ENCODE results near the gene ORC5.

The ORC5 gene

GRCh38 chr7:104124469-104124868, 83.3 kb downstream of the ORC5 start:
- DNase-seq: no peak

DNA sequence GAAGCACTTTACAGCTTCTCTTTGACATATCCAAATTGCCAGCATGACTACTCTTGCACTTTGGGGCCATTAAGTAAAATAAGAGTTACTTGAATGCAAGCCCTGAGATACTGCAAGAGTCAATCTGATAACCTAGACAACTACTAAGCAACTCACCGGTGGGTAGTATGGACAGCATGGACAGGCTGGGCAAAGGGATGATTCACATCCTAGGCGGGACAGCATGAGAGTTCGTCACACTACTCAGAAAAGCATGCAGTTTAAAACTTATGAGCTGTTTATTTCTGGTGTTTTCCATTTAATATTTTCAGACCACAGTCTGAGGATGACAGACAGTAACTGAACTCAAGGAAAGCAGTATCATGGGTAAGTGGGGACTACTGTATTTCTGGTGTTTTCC, 84.0 kb downstream of the ORC5 start:
- DNase-seq: peak; percentile 4

GRCh38 chr7:104113788-104114187, 94.0 kb downstream of the ORC5 start:
- no peak for DNase-seq

- DNase-seq: no peak
Observed at GRCh38 chr7:104112623-104113022, 95.2 kb downstream of the ORC5 start.

DNA sequence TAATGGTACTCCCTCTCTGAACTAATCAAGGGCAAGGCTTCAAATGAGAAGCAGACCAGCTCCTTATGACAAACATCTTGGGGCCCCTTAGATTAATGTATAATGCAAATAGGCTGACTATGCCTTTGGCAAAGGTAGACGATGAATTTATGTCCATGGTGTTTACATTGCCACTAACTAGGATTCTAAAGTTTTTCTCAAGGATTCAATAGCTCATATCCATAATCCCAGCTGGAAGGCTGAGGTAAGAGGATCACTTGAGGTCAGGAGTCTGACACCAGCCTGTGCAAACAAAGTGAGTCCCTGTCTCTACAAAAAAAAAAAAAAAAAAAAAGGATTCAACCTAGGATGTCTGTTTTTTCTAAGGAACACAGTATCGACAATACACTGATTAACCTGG, 96.5 kb downstream of the ORC5 start:
- no peak for DNase-seq

DNA sequence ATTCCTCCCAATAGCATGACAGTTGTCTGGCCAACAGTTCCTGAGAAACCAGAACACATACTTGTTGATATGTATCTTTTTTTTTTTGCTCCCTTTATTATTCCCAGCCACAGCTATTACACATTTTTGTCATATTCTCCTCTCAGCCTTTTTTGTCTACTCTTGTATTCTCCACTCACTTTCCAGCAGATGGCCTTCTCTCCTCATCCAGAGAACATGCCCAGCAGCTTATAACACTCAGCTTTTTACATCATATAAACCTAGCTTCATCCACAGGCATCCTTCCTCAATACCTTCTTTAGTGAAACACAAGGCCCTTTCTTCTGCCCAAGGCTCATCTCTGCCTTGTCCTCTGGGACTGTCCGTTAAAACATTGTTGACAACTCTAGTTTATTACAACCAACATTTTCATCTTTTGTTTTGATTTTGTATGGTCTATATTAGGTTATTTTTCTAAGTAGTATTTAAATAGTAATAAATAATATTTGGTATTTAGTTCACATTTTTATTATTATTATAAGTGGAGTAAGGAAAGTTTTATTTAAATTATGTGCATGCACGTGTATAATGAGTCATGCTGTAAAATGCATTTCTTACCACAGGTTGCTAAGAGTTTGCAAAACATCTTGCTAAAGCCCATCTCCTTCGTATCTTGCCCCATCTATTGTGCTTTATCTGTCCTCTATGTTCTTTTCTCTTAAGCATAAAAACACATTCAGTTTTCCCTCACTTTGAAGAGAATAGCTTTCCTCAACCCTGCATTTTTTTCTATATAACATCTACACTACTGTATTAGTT, 101.5 kb downstream of the ORC5 start:
- DNase-seq: peak; percentile 2

- no peak for DNase-seq
Observed at GRCh38 chr7:104098890-104099289, 108.9 kb downstream of the ORC5 start.

DNA sequence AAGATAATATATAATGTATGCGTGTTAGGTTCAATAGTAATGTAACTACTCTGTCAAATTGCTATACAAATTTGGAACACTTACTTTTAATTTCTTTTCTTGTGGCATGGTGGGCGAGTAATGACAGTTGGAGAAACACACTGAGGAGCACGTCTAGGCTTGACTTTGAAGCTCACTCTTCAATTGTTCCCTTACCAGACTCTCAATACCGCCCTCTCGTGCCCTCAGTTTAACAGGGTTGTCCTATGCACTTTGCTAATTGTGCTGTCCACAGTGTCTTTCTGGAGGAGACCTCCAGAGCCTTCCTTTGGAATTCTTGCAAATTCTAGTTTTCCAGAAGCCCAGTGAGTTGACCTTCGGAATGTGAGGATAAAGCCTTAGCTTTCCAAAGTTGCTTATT, 111.1 kb downstream of the ORC5 start:
- DNase-seq: no peak

GRCh38 chr7:104093127-104093526, 114.7 kb downstream of the ORC5 start:
- DNase-seq: no peak

DNA sequence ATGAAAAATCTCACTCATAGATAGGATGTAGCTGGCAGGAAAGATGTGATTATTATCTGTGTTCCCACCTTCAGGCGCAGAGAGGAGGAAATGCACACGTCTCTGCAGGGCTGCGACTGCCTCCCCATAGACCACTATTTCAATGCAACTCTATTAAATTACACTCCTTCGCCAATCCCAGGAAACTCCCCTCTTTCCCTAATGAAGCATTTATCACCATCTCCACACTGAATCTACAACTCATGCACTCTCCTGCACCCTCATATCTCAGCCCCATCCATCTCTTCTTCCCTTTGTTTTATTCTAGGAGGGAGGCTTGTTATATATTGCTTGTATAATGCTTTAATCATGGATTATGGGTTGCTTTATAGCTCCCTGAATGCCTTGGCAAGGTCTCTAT, 116.6 kb downstream of the ORC5 start:
- no peak for DNase-seq

GRCh38 chr7:104089612-104090011, 118.2 kb downstream of the ORC5 start:
- no peak for DNase-seq

GRCh38 chr7:104089061-104089460, 118.8 kb downstream of the ORC5 start:
- DNase-seq: no peak
